ENCODE measurements around the gene NAALADL2.

The NAALADL2 gene

GRCh38 chr3:175214216-175214615 lies 355.1 kb downstream of the NAALADL2 start:
- DNase-seq: no peak

DNA sequence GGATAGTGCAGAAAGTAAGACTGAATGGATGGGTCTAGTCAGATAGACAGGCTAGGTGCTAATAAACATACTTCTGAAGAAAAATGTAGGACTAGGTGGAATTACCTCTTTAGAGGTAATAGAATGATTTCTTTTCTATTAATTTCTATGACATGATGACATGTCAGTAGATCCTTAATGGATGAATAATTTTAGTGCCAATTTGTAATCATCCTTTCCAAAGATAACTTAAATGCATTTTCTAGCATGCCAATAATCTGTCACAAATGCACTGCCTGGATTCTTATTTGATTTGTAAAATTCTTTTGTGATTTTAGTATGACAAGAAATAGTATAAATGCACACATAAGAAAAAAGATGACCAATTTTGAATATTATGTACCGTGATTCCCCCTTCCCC lies 356.7 kb downstream of the NAALADL2 start:
- DNase-seq: no peak

DNA sequence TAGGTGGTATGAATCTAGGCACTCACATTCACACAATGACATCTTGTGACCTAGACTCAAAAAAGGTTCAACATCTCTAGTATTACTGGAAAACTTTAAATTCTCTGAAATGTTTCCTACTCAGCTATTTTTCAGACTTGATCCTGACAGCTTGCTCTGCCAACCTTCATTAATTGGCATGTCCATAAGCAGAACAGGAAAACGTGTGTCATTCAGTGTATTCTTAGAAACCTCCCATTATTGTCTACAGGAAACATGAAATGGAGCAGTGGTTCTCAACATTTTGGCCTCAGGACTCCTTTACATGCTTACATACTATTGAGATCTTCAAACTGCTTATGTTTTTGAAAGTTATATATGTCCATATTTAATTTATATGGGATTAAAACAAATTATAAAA lies 363.2 kb downstream of the NAALADL2 start:
- DNase-seq: no peak

DNA sequence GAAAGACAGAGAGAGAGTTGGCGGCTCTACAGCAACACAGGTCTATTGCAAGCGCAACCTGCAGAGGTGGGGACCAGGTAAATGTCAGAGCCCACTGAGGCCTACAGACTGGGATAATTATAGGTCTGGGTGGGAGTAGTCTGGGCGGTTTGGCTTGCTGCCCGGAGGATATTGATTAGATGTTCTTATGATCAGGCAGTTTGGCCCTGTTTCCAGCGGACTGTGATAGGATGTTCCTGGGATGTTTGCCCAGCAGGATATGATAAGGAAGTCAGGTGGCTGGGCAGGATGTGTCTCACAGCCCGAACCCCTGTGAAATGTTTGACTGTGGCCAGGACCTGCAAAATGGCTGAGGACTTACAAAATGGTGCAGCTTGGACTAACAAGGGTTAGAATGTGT lies 364.9 kb downstream of the NAALADL2 start:
- no peak for DNase-seq

GRCh38 chr3:175226444-175226843 lies 367.3 kb downstream of the NAALADL2 start:
- no peak for DNase-seq

DNA sequence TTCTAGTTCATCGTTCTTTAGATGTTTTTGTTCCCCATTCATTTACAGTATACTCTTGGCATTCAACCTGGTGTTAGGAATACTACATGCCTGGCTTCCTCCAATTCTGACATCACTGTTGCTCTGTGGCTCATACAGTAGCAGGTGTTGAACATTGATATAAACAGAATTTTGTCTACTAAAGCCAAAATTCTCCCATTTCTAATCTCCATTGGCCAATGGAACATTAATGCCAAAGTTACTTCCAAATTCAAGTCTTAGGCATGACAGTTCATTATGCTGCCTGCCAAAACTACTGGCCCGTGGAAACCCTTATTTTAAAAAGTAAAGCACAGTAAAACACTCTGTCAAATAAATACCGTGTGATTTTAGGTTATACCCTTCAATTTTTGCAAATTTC lies 368.0 kb downstream of the NAALADL2 start:
- no peak for DNase-seq

- no peak for DNase-seq
These were observed 375.1 kb downstream of the NAALADL2 start for GRCh38 chr3:175233957-175234940.

DNA sequence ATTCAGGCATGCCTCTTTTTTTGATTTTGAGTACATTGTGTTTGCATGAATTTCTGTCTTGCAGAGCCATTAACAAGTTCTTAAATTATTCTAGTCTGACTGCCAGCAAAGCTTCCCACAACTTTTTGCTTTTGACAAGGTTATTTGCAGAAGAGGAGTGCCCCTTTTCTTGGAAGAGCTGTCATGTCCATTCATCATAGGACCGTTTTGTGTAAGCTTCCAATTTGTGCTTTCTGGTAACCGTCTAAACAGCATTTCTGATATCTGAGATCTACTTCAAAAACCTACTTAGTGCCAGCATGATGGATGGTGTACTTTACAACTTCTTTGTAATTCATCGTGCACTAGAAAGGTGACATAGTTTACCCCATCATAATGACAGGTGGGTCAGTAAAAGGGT lies 379.7 kb downstream of the NAALADL2 start:
- no peak for DNase-seq

DNA sequence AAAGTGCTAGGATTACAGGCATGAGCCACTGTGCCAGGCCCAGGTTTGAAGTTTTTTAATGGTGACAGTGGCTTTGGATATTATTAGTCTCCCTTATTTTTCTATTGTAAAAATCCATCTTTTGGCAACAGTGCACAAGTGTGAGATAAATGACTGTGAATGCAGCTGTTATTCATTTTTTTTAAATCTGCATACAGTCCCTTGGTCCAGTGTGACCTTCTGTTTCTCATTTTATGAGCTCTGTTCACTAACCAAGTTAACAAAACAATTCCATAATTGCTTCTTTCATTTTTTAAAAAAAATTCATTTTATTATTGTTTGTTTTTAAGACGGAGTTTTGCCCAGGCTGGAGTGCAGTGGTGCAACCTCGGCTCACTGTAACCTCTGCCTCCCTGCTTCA lies 381.8 kb downstream of the NAALADL2 start:
- DNase-seq: no peak

DNA sequence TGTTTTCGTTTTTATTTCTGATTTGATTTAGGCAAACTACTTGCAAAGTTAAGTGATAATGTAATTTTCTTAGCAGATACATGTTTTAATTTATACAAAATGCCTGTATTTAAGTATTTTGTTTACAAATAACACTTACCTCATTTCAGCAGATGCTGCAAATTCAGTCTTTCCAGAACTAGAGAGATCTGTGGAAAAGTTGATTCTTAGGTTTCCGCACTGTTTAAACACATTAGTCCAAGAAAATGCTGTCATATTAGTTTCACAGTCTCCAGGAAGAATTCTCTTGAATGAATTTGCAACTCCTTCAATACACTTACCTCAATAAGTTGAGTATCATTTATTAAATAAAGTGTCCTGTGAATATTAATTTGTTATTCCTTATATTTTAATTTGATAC lies 383.1 kb downstream of the NAALADL2 start:
- DNase-seq: no peak

DNA sequence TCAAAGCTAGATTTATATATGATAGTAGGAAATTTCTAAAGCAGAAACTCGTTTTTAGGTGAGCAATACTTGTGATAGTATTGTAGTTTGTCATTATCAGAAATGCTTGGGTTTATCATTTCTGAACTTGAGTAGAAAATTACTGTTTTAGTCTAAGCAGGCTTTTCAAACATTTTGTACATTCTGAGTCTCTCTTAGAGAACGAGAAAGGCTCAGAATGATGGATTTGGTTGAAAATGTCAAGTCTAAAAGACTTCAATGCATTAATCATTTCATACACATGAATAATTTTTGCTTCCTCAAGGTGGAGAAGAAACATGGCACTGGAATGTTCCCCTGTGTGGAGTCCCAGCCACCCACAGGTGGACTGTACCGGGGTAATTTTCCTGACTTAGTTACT lies 387.1 kb downstream of the NAALADL2 start:
- no peak for DNase-seq

DNA sequence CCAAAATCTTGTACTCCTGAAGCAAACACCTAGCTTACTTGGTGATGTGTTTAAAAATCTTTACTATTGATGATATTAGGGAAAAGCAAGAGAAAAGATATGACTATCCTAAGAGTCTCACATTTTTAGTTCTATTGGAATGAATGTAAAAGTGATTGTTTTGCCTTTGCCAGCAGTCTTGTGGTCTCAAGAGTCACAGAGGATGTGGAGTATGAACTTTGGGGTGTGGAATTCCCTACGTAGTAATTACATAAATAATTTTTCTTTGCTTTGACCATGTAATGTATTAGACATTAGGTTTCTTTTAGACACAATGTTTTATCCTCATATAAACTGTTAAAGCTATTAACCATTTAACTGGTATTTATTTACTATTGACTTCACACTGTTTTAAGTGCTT lies 387.6 kb downstream of the NAALADL2 start:
- no peak for DNase-seq

- DNase-seq: no peak
These were observed 388.5 kb downstream of the NAALADL2 start for GRCh38 chr3:175247629-175248028.

- DNase-seq: no peak
These were observed 389.7 kb downstream of the NAALADL2 start for GRCh38 chr3:175248832-175249231.

GRCh38 chr3:175255698-175256097 lies 396.6 kb downstream of the NAALADL2 start:
- no peak for DNase-seq

DNA sequence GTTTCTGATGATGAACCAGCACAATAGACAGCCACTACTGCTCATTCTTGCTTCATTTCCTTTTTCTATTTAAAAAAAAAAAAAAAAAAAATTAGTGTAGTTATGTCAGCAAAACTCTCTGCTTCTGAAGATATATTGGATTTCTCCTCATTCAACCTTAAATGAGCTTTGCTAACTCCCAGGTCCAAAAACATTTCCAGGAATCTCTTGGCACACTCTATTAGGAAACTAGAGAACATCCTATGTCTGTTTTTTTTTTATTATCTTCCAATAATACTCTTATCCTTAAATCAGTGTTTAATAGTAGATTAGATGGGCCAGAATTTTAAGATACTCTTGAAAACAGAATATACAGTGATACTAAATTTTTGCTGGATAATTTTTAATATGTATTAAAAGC lies 398.0 kb downstream of the NAALADL2 start:
- DNase-seq: no peak

- no peak for DNase-seq
These were observed 399.6 kb downstream of the NAALADL2 start for GRCh38 chr3:175258763-175259162.

DNA sequence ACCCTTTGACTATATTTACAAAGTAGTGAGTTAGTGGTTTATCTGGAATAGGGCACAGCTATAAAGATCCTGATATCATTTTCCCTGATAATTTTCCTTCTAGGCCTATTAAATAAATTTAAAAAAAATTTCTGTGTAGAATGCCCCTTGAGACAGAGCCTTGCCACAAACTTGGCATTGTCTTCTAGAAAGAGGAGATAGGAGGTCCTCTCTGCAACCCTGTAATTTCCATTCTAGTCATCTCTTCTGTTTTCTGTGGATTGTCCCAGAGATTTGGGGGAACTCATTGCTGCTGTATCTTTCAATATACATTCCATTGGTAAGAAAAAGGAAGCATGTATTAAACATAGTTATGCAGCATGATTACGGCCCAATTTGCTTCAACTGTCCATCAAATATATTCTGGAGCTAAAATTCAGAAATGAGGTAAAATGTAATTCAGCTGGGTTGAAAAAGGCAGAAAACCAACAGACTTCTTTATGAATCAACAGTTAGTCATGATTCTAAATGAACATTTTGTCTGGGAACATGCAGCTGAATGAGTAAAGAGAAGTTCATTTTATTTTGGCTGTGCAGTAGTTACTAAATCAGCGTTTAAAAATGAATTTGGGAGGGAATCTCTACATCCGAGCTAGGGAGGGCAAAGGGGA lies 401.1 kb downstream of the NAALADL2 start:
- no peak for DNase-seq

DNA sequence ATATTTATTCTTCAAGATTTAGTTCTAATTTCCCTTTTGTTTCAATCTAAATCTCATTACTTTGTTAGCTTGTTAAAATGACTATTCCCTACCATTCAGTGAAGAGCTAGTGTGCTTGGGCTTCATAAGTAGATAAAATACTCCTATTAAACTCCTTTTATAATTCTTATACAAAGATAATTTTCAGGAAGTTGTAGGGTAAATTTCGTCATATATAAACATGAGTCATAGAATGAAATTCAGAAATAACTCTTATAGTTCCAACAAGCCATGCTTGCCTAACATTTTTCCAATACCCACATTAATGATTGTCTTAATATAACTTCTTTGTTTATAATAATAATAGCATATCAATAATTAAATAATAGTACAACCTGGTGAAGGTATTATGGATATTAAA lies 407.3 kb downstream of the NAALADL2 start:
- peak in 1 of 2 experiments; percentile 11 for DNase-seq

- DNase-seq: no peak
These were observed 408.0 kb downstream of the NAALADL2 start for GRCh38 chr3:175267121-175267531.

DNA sequence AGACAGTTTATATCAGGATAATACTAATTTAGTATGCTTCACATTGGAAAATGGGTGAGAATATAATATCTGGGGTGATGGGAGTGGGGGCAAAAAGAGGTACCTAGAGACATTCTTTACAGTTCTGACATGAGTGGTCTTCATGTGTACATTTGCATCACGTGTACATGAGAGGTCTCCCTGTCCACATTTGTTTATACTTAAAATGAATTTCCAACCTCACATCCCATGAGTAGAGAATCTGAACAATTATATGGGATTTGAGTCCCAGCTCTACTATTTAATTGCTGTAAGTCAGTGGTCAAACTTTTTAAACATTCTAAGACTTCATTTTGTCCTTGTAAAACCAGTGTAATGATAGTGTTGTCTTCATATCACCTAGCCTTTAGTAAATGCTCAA lies 408.4 kb downstream of the NAALADL2 start:
- no peak for DNase-seq

DNA sequence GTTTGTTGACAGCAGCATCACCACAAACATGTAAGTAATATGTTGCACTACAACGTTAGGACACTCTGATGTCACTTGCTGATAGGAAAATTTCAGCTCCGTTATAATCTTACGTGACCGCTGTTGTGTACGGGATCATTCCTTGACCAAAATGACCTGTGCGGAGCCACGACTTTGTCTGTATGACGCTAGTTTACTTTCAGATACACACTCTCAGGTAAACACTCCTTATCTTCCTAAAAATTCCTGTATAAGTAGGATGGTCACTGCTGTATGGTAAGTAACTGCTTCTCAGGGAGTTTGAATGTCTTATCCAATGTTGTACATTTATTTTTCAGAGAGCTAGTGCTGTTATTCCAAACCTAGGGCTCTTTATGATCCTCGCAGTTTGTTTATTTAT lies 410.3 kb downstream of the NAALADL2 start:
- no peak for DNase-seq

DNA sequence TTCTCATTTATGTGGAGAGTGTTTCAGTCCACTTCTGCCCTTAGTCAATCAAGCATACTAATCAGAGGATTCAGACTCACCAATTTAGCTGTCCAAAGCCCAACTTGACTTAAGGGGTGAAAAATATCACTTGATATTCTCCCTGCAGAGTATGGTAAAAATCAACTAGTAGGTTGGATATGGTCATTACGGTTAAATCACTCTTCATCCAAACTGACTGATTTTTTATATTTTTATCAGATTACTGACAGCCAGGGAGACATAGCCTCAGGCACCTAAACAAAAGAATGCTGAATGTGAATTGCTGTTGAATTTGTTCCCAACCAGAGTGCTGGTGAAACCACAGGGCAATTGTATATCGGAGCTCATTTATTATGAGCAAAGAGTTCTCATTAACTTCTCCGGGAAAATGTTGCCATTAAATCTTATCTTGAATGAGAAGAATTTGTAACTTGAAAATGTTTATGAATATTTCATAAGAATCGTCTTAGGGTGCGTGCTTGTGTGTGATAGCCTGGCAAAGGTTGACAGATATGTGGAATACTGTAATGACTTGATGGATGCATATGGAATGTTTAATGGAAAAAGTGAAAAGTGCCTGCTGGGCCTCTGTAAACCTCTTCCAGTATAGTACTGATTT lies 411.2 kb downstream of the NAALADL2 start:
- DNase-seq: no peak

DNA sequence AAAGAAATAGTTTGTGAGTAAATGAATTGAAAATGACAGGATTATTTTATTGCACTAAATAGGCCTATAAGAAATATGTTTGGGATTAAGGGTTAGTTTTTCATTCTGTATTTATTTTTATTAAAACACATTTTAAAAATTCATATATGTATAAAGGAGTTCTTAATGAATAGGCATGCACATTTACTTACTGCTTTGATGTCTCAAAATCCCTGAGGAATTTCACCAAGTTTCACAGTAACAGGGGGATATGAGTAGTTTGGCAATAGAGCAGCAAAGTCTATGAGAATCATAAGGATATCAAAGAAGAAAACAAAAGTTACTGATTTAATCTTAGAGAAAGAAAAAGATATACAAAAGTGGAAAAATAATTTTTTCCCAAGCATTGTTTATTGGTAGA lies 411.7 kb downstream of the NAALADL2 start:
- no peak for DNase-seq

All from AML-193 (cell line).